ENCODE measurements around the gene CHRNA4.

DNA sequence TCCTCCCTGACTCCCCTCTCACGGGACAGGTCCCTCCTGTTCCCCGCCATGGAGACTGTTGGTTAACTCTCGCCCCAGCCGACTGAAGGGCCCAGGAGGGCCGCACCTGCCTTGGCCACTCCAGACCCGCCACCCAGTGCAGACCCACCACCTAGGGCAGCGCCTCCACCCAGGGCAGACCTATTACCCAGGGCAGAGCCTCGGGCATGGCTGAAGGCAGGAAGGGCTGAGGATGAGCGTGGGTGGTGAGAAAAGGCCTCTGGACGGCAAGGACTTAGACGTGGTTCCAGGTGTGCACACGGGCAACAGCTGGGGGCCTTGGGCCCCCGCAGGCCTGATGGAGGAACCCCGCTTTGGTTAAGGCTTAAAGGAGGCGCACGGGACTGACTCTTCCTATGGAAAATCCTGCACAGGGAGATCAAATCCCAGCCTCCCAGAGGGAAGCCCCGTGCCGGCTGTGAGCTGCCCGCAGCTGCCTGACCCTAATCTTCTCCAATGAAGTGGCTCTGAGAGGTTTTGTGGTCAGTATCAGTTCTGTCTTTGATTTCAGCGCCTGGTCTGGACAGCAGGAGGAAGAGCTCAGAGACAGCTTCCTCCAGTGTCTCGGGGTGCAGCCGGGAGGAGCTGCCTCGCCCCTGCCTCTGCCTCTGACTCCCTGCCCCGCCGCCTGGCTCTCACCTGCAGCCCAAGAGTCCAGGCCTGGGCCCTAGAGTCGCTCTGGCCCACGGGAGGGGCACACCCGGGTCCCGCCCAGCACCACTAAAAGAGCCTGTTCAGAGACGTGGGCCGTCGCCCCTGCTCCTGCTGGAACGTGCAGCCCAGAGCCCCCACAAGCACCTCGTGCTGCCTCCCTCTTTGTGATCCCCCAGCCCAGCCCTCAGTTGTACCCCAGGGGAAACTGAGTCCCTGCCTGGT is 12.1 kb upstream of the CHRNA4 start:
- TF ChIP-seq EP300 (IDR thresholded peaks at IDR 0.05) (no peak), POLR2A (IDR thresholded peaks at IDR 0.05) (no peak), CTCF (IDR thresholded peaks at IDR 0.05) (no peak)
